ENCODE data around the gene YARS1.

YARS1 gene

DNA sequence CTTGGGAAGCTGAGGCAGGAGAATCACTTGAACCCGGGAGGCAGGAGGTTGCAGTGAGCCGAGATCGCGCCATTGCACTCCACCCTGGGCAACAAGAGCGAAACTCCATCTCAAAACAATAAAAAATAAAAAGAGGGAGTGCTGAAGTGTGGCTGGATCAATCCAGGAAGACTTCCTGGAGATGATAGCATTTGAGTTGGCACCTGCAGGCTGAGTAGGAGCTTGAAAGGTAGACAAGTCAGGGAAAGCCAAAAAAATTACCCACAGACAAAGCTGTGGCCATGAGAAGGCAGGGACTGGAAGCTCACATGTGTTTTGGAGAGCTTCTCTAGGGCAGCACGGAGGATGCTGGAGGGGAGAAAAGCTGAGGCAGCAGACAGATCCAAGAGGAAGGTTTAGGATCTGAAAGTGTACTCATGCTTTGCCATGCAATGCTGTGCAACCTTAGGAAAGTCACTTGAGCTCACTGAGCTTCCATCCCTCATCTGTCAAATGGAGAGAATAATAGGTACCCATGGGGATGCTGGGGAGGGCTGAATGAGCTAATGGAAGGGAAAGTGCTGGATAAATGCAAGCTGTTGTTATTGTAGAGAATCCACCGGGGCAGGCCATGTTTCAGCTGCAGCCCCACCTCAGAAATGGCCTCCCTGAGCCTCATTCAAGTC lies 88.6 kb downstream of the YARS1 start:
- H3K27ac ChIP-seq: no peak overlapping the region
- TF ChIP-seq, protein P1, sequence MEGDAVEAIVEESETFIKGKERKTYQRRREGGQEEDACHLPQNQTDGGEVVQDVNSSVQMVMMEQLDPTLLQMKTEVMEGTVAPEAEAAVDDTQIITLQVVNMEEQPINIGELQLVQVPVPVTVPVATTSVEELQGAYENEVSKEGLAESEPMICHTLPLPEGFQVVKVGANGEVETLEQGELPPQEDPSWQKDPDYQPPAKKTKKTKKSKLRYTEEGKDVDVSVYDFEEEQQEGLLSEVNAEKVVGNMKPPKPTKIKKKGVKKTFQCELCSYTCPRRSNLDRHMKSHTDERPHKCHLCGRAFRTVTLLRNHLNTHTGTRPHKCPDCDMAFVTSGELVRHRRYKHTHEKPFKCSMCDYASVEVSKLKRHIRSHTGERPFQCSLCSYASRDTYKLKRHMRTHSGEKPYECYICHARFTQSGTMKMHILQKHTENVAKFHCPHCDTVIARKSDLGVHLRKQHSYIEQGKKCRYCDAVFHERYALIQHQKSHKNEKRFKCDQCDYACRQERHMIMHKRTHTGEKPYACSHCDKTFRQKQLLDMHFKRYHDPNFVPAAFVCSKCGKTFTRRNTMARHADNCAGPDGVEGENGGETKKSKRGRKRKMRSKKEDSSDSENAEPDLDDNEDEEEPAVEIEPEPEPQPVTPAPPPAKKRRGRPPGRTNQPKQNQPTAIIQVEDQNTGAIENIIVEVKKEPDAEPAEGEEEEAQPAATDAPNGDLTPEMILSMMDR (IDR thresholded peaks at IDR 0.05): no peak
- TF ChIP-seq ZFX (IDR thresholded peaks at IDR 0.05; ENCODE audit: borderline replicate concordance): no peak

DNA sequence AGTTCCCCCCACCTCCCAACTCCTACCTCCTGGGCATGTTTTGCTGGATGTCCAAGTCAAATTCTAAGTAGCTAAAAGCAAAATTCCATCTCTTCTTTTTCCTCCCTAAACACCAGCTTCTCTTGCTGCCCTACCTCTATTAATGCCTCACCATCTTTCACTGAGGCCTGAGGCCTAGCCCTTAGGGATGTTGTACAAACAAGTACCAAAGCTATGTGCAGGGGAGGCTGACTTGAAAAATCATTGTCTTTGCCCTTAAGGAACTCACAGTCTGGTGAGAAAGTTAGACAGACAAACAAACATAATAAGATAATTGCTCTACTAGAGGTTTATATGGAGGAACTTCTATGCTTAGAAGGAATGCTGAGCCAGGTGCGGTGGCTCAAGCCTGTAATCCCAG lies 89.3 kb downstream of the YARS1 start:
- TF ChIP-seq, protein P1 (IDR thresholded peaks at IDR 0.05): no peak
- no peak for TF ChIP-seq ZFX (IDR thresholded peaks at IDR 0.05; ENCODE audit: borderline replicate concordance)
- no peak overlapping the region for H3K27ac ChIP-seq

DNA sequence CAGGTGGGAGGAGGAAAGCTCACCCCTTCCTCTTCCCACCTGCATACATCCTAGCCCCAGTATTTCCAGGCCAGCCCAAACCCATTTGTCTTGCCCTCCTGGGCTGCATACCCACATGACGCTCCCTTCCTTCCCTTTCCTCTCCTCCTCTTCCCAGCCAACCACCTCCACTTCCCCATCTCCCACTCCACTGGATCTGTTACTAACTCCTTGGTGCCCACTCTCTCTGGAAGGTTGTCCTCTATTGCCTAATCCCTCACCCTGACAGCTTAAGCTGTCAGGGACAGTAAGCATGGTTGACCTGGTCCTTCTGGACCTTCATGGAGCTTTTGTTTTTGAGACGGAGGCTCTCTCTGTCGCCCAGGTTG lies 91.6 kb downstream of the YARS1 start:
- no peak for TF ChIP-seq ZFX (IDR thresholded peaks at IDR 0.05; ENCODE audit: borderline replicate concordance)
- TF ChIP-seq, protein P1 (IDR thresholded peaks at IDR 0.05): no peak
- 0 out of 2 replicates have a peak overlapping the region, but pooled peaks have one; percentile 7 for H3K27ac ChIP-seq

All from 22Rv1 (cell line).